SU-DHL-6 (cell line): Measurements from ENCODE around the gene UTP20.

Experiments
- H2AFZ ChIP-seq: fragments of 200-600 bp; sonication (generic); 2 replicates; pipeline ENCODE4 v1.6.1; 2014; ENCODE audit warnings: low read depth, mild to moderate bottlenecking, moderate library complexity, mixed read lengths, antibody characterized with exemption, low read length; ENCODE audit not compliant: severe bottlenecking
- H3F3A ChIP-seq: fragments of 200-600 bp; shearing (Covaris generic); 2 replicates; pipeline ENCODE4 v1.6.0; 2016; ENCODE audit warnings: antibody characterized with exemption, mild to moderate bottlenecking; ENCODE audit not compliant: insufficient read depth
- H3K27ac ChIP-seq: fragments of 200-600 bp; sonication (generic); 2 replicates; pipeline ENCODE4 v1.5.1; 2016; ENCODE audit warnings: low read depth, mild to moderate bottlenecking, low read length, moderate library complexity, mixed read lengths
- H3K27me3 ChIP-seq: fragments of 200-600 bp; sonication (generic), shearing (Covaris generic); 2 replicates; pipeline ENCODE4 v1.6.0; 2014; ENCODE audit warnings: mild to moderate bottlenecking, low read length
- H3K36me3 ChIP-seq: fragments of 200-600 bp; sonication (generic); 2 replicates; pipeline ENCODE4 v1.6.1; 2014; ENCODE audit warnings: mild to moderate bottlenecking, low read length, mixed read lengths
- H3K4me2 ChIP-seq: fragments of 300-600, 200-600 bp; shearing (Covaris generic), sonication (generic); 2 replicates; pipeline ENCODE4 v1.6.0; 2014; ENCODE audit warnings: low read length, low read depth, mild to moderate bottlenecking; ENCODE audit not compliant: poor library complexity, severe bottlenecking
- H3K4me3 ChIP-seq: fragments of 200-600 bp; sonication (generic); 2 replicates; pipeline ENCODE4 v1.5.1; 2014; ENCODE audit warnings: antibody characterized with exemption, low read length, mild to moderate bottlenecking, mixed read lengths; ENCODE audit not compliant: insufficient read depth, poor library complexity, severe bottlenecking
- H3K79me2 ChIP-seq: fragments of 200-600 bp; sonication (generic); 2 replicates; pipeline ENCODE4 v1.6.1; 2014; ENCODE audit warnings: mild to moderate bottlenecking, low read length, moderate library complexity; ENCODE audit not compliant: insufficient read depth
- H3K9ac ChIP-seq: fragments of 200-600 bp; sonication (generic); 2 replicates; pipeline ENCODE4 v1.7.0; 2014; ENCODE audit warnings: mild to moderate bottlenecking, low read length
- H3K9me2 ChIP-seq: fragments of 200-600 bp; sonication (generic); replicated peaks from 2 replicates; pipeline ENCODE4 v1.6.1; 2014; ENCODE audit warnings: low read length; ENCODE audit not compliant: insufficient read depth
- H3K9me3 ChIP-seq: fragments of 200-600 bp; sonication (generic); 2 replicates; pipeline ENCODE4 v1.6.1; 2014; ENCODE audit warnings: low read length, mixed read lengths; ENCODE audit not compliant: insufficient read depth
- H4K20me1 ChIP-seq: fragments of 200-600 bp; sonication (generic); 2 replicates; pipeline ENCODE4 v1.6.1; 2014; ENCODE audit warnings: low read depth, mild to moderate bottlenecking, antibody characterized with exemption, low read length, moderate library complexity, mixed read lengths
- CTCF ChIP-seq: fragments of 200-600 bp; sonication (generic); IDR thresholded peaks from one replicate; pipeline ENCODE4 v1.5.1; 2017; ENCODE audit warnings: antibody characterized with exemption, mild to moderate bottlenecking, low read length, moderate library complexity; ENCODE audit not compliant: insufficient read depth, poor library complexity, severe bottlenecking
- EZH2phosphoT487 ChIP-seq: fragments of 200-600 bp; sonication (generic), shearing (Covaris generic); conservative IDR thresholded peaks from 2 replicates; pipeline ENCODE4 v1.6.1; 2018; ENCODE audit warnings: mild to moderate bottlenecking, antibody characterized with exemption, low read length, moderate library complexity, mixed read lengths

UTP20 gene

DNA sequence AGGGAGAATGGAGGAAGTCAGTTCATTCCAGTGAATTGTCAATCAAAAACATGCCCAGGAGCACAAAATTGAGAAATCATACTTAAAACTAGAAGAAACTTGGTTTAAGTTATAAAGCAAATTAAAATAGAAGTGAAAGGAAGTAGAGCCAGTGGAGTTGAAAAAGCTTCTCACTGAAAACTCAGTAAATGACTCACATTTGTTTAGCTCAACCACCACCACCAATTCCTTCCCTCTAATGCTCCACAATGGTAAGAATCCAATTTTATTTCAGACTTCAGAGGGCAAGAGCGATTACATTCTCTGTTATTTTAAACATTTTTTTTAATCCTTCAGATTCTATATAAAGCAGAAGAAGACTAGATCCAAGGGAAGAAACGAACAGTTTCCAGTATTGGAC lies 19.4 kb downstream of the UTP20 start:
- Histone ChIP-seq H3K27ac (no peak overlapping the region), H3K36me3 (peaks cover 10% of the 10 kb centered on the region), H3K27me3 (no peaks in the 10 kb centered on the region), H3K9me3 (no peaks in the 10 kb centered on the region), H3K79me2 (no peaks in the 10 kb centered on the region), H3F3A (no peaks in the 10 kb centered on the region), H3K9ac (no peak overlapping the region), H2AFZ (no peak overlapping the region), H3K4me3 (no peak overlapping the region), H3K4me2 (no peak overlapping the region), H3K9me2 (no peaks in the 10 kb centered on the region), H4K20me1 (no peaks in the 10 kb centered on the region)
- TF ChIP-seq EZH2phosphoT487 (no peak), CTCF (no peak)

DNA sequence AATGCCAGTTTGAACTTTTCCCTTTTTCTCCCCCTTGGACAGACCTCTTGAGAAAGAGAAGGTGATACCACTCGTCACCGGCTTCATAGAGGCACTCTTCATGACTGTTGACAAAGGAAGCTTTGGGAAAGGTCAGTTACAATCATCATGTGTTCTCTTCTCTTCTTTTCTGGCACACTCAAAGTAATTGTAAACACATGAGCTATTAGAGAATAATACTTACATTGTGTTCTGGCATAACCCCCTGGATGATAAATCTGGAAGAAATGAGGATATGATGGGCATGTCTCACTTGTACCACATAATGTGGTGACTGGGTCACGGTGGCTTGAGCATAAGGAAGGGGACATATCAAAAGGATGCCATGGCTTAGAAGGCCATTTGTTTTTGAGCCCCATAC lies 20.0 kb downstream of the UTP20 start:
- Histone ChIP-seq H3K9me3 (no peaks in the 10 kb centered on the region), H3K9ac (no peak overlapping the region), H3K27me3 (no peaks in the 10 kb centered on the region), H3K36me3 (peaks cover 10% of the 10 kb centered on the region), H3K4me3 (no peak overlapping the region), H3K79me2 (no peaks in the 10 kb centered on the region), H2AFZ (no peak overlapping the region), H3K27ac (no peak overlapping the region), H3F3A (no peaks in the 10 kb centered on the region), H3K9me2 (no peaks in the 10 kb centered on the region), H4K20me1 (no peaks in the 10 kb centered on the region), H3K4me2 (no peak overlapping the region)
- TF ChIP-seq EZH2phosphoT487 = no peak
- TF ChIP-seq CTCF = no peak

- no peaks in the 10 kb centered on the region for H3F3A ChIP-seq
- no peak overlapping the region for H3K9ac ChIP-seq
- no peaks in the 10 kb centered on the region for H3K79me2 ChIP-seq
- no peak overlapping the region for H3K4me2 ChIP-seq
- H2AFZ ChIP-seq = no peak overlapping the region
- no peak for TF ChIP-seq CTCF
- TF ChIP-seq EZH2phosphoT487 = no peak
- no peaks in the 10 kb centered on the region for H3K9me2 ChIP-seq
- H3K4me3 ChIP-seq = no peak overlapping the region
- H3K9me3 ChIP-seq = no peaks in the 10 kb centered on the region
- H4K20me1 ChIP-seq = no peaks in the 10 kb centered on the region
- peaks cover 13% of the 10 kb centered on the region; the same call in 1 of the 2 replicates for H3K36me3 ChIP-seq
- no peaks in the 10 kb centered on the region for H3K27me3 ChIP-seq
- no peak overlapping the region for H3K27ac ChIP-seq
Observed at GRCh38 chr12:101302741-101303140, 22.8 kb downstream of the UTP20 start.

DNA sequence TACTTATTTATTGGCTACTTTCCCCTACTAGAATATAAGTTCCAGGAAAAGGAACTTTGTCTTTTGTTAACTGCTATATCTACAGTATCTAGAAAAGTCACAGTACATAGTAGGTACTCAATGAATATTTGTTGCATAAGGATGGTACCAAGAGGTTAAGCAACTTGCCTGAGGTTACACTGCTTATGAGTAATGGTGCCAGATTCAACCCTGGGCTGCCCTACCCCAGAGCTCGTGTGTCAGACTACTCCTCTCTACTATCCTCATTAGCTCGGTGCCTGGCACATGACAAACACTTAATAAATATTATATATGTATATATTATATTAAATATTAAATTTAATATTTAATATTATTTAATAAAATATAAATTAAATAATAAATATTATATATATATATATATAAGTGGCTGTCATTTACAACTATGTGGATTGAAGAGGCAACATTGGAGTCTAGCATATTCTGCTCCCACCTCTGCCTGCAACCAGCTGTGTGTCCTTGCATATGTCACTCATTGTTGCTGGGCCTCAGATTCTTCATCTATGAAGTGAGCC lies 25.4 kb downstream of the UTP20 start:
- peaks cover 13% of the 10 kb centered on the region; the same call in 1 of the 2 replicates for H3K36me3 ChIP-seq
- no peak for TF ChIP-seq EZH2phosphoT487
- H2AFZ ChIP-seq = no peak overlapping the region
- H3F3A ChIP-seq = no peaks in the 10 kb centered on the region
- H3K9me3 ChIP-seq = no peaks in the 10 kb centered on the region
- no peak overlapping the region for H3K9ac ChIP-seq
- H3K9me2 ChIP-seq = no peaks in the 10 kb centered on the region
- H3K27me3 ChIP-seq = no peaks in the 10 kb centered on the region
- H3K79me2 ChIP-seq = no peaks in the 10 kb centered on the region
- no peak overlapping the region for H3K4me2 ChIP-seq
- no peak overlapping the region for H3K27ac ChIP-seq
- H4K20me1 ChIP-seq = no peaks in the 10 kb centered on the region
- H3K4me3 ChIP-seq = no peak overlapping the region
